Mucosa of descending colon (tissue), 3 donors: ENCODE results near the gene C19orf85. TPM values are rescaled to one million over a fixed set of nuclear protein-coding genes. Genes with fewer than 3 reads are reported as not detected.
A peak's percentile ranks its signal among the peaks of the same experiment; 100 is the strongest.

Source experiments
- ATAC-seq: fragments of 200-7000 bp; cut with Tn5 transposase; one replicate; pipeline ENCODE4 v1.9.1; 2020; ENCODE audit warnings: mild to moderate bottlenecking, moderate library complexity
- DNase-seq, 3 donors: peaks; one replicate each; pipeline ENCODE4 v3.0.0-alpha.2; 2020
- H3K36me3 ChIP-seq: fragments of 200-600 bp; one replicate; pipeline ENCODE4 v1.8.0; 2021; ENCODE audit warnings: low read depth, mild to moderate bottlenecking
- H3K4me1 ChIP-seq: fragments of 200-600 bp; one replicate; pipeline ENCODE4 v1.8.0; 2021; ENCODE audit warnings: low read depth, mild to moderate bottlenecking
- H3K4me3 ChIP-seq: fragments of 200-600 bp; one replicate; pipeline ENCODE4 v1.8.0; 2021; ENCODE audit warnings: mild to moderate bottlenecking
- H3K9me3 ChIP-seq: fragments of 200-600 bp; one replicate; pipeline ENCODE4 v1.8.0; 2021; ENCODE audit warnings: mild to moderate bottlenecking
- intact Hi-C, 2 donors: fragments of 100-400 bp; cut with DNase I in 1 of 2; cut with micrococcal nuclease in 1 of 2; formaldehyde crosslinking; loops; one replicate each; pipeline versions ENCODE4 v1.11.0 to v1.11.1; 2022; cut with DNase I, micrococcal nuclease
- total RNA-seq, 3 donors: library from RNA; stranded (reverse); fragmentation: NEBNext Ultra II Directional in 2 of 3; extraction: Animal tissue kit (Norgen Biotek cat#: 25700) in 2 of 3; gene quantifications; one replicate each; pipeline versions ENCODE4 v1.2.1 to v1.2.4, GENCODE V29; 2021 to 2023
- TF ChIP-seq, protein P1 (sequence below): fragments of 200-600 bp; IDR thresholded peaks from one replicate; pipeline ENCODE4 v1.8.0; 2022; ENCODE audit warnings: antibody characterized with exemption, mild to moderate bottlenecking
- donor health status: DM: no; HTN: no; CAD: no; lungs with moderate emphysema.
- donor health status: DM: no; HTN: no; CAD: no.
- donor health status: DM: no; HTN: yes; CAD: no.

Gene C19orf85
- total RNA-seq, 3 donors from 2014 or later, result not detected

DNA sequence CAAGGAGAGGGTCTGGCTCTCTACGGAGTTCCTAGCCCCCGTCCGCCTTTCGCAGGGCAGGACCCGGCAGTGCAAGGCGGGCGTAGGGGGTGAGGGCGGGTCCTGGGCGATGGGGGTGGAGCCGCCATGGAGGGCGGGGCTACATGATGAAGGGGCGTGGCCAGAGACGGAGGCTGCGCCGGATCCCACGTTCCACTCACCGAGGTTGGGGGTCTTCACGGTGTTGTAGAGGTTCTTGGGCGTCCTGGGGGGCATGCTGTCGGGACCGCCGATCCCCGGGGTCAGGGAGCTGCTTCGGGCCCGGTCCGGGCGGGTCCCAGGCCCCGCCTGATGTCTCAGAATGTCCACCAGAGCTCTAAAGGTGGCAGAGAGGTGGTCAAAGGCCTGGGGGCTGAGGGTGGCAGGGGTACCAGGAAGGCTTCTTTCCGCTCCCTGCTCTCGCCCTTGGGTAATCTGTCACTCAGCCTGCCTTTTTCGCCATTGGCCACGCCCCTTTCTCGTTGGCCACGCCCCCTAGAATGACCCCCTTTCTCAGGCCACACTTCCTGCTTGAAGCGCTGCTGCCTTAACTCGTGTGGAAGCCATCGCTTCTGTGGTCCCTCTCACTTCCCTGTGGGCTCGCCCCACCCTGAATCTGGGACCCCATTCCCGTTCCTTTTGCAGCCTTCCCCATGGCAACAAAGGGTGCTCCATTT lies 24.0 kb downstream of the C19orf85 start:
- ATAC-seq, result no peak
- Histone ChIP-seq H3K4me3 (no peak overlapping the region), H3K9me3 (no peaks in the 10 kb centered on the region), H3K36me3 (no peaks in the 10 kb centered on the region), H3K4me1 (peaks cover 6% of the 10 kb centered on the region)
- TF ChIP-seq, protein P1, sequence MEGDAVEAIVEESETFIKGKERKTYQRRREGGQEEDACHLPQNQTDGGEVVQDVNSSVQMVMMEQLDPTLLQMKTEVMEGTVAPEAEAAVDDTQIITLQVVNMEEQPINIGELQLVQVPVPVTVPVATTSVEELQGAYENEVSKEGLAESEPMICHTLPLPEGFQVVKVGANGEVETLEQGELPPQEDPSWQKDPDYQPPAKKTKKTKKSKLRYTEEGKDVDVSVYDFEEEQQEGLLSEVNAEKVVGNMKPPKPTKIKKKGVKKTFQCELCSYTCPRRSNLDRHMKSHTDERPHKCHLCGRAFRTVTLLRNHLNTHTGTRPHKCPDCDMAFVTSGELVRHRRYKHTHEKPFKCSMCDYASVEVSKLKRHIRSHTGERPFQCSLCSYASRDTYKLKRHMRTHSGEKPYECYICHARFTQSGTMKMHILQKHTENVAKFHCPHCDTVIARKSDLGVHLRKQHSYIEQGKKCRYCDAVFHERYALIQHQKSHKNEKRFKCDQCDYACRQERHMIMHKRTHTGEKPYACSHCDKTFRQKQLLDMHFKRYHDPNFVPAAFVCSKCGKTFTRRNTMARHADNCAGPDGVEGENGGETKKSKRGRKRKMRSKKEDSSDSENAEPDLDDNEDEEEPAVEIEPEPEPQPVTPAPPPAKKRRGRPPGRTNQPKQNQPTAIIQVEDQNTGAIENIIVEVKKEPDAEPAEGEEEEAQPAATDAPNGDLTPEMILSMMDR, result no peak
- intact Hi-C loops, result no loop called here
- no peak for DNase-seq

DNA sequence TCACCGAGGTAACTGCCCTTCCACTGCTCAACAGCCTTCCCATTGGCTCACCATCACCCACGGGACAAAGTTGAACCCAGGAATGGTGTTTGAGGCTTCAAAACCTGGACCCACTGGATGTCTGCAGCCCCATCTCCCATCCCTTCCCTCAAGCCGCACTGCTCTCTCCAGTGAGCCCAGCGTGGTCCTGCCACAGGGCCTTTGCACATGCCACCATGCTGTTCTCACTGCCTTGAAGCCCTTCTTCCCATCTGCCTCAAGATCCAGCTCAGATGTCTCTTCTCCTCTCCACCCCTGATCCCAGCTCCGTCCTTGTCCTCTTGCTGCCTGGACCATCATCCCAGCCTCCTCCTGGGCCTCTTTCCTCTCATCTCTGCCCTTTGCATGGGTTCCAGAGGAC lies 25.5 kb downstream of the C19orf85 start:
- Histone ChIP-seq H3K36me3 (no peaks in the 10 kb centered on the region), H3K4me1 (peaks cover 6% of the 10 kb centered on the region), H3K4me3 (no peak overlapping the region), H3K9me3 (no peaks in the 10 kb centered on the region)
- TF ChIP-seq, protein P1, result no peak
- ATAC-seq (no peak), DNase-seq (no peak)
- intact Hi-C loops, result no loop called here

DNA sequence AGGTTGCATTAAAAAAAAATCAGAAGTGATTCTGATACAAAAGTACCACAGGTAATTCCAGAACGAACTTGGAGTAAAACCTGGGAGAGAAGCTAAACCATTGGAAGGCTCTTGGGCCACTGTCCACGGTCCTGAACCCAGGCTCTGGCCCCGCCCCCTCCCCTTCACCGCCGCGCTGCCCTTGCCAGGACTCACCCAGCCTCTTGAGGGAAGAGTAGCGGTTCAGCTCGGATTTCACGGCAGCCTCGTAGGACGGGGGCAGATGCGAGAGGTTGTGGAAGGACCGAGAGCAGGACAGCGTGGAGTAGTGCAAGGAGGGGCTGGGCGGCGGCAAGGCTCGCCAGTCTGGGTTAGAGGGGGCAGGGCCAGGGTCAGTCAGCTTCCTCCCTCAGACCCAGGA lies 27.1 kb downstream of the C19orf85 start:
- intact Hi-C loops, result no loop called here
- ATAC-seq, result peak; percentile 76
- Histone ChIP-seq H3K36me3 (no peaks in the 10 kb centered on the region), H3K4me1 (peaks cover 6% of the 10 kb centered on the region), H3K9me3 (no peaks in the 10 kb centered on the region), H3K4me3 (no peak overlapping the region)
- TF ChIP-seq, protein P1, result no peak
- DNase-seq, result peak in 2 of 3 donors; percentile 67 to 74

DNA sequence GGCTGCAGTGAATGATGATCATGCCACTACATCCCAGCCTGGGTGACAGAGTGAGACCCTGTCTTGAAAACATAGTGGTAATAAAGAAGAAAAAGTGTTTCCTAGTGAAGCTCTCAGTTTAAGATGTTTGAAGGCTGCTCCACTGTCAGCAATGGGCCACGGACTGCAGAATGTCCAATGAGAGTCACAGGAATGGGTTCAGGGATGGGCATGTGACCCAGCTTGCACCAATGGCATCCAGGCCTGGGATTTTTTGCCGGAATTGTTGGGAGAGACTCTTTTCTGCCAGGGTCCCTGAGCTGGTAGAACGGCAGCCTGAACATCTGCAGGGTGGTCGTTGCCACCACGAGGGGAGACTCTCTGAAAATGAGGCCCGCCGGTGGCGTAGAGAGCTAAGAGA lies 27.7 kb downstream of the C19orf85 start:
- Histone ChIP-seq H3K9me3 (no peaks in the 10 kb centered on the region), H3K36me3 (no peaks in the 10 kb centered on the region), H3K4me1 (peaks cover 4% of the 10 kb centered on the region), H3K4me3 (no peak overlapping the region)
- intact Hi-C loops, result no loop called here
- DNase-seq, result no peak
- TF ChIP-seq, protein P1, result no peak
- no peak for ATAC-seq

DNA sequence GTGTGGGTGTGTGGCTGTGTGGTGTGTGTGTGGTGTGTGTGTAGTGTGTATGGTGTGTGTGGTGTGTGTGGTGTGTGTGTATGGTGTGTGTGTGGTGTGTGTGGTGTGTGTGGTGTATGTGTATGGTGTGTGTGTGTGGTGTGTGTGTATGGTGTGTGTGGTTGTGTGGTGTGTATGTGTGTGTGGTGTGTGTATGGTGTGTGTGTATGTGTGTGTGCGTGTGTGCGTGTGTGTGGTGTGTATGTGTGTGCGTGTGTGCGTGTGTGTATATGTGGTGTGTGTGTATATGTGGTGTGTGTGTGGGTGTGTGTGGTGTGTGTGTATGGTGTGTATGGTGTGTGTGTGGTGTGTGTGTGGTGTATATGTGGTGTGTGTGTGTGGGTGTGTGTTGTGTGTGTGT lies 29.5 kb downstream of the C19orf85 start:
- no peak overlapping the region for H3K4me3 ChIP-seq
- ATAC-seq (no peak), DNase-seq (no peak)
- H3K36me3 ChIP-seq, result no peaks in the 10 kb centered on the region
- intact Hi-C loops, result no loop called here
- no peaks in the 10 kb centered on the region for H3K4me1 ChIP-seq
- no peaks in the 10 kb centered on the region for H3K9me3 ChIP-seq
- TF ChIP-seq, protein P1, result no peak
